Stimulated activated naive CD8-positive, alpha-beta T cell treated with anti-CD3 and anti-CD28 coated beads, Interleukin-15, amount 100 ng/mL, for 72 hours (primary cell): Measurements from ENCODE around the gene CIDEC.
"Not testable (repeated sequence)": the region's sequence is repeated elsewhere in the genome, so short reads cannot be mapped to it uniquely, and the experiment has no call there.

Experiments
- ATAC-seq: fragments of 150-1000 bp; cut with Tn5 transposase; 2 replicates; pipeline ENCODE4 v1.10.0; 2021; ENCODE audit warnings: mild to moderate bottlenecking, moderate library complexity
- DNase-seq, 2 donors: peaks; one replicate each; pipeline ENCODE4 v3.0.0; 2021 to 2022
- H3K27ac Mint-ChIP-seq, 2 donors: one replicate each; pipeline ENCODE4 v1.8.0; 2022; ENCODE audit warnings: mild to moderate bottlenecking in 2 of 2, mixed read lengths in 2 of 2, moderate library complexity in 2 of 2
- H3K27me3 Mint-ChIP-seq: one replicate; pipeline ENCODE4 v1.8.0; 2022; ENCODE audit warnings: mixed read lengths
- H3K4me1 Mint-ChIP-seq: one replicate; pipeline ENCODE4 v1.8.0; 2022; ENCODE audit warnings: mild to moderate bottlenecking, mixed read lengths
- H3K4me3 Mint-ChIP-seq, 2 donors: one replicate each; pipeline ENCODE4 v1.8.0; 2022; ENCODE audit warnings: mild to moderate bottlenecking in 2 of 2, mixed read lengths in 2 of 2, moderate library complexity in 1 of 2
- H3K9me3 Mint-ChIP-seq, 2 donors: one replicate each; pipeline ENCODE4 v1.8.0; 2022; ENCODE audit warnings: mixed read lengths in 2 of 2

The CIDEC gene

GRCh38 chr3:9867106-9867505 lies 12.9 kb downstream of the CIDEC start:
- no peak overlapping the region for H3K4me3 Mint-ChIP-seq
- H3K9me3 Mint-ChIP-seq = no peaks in the 10 kb centered on the region
- DNase-seq = no peak
- peaks cover 3% of the 10 kb centered on the region for H3K4me1 Mint-ChIP-seq
- H3K27ac Mint-ChIP-seq = no peak overlapping the region
- ATAC-seq = no peak
- H3K27me3 Mint-ChIP-seq = peaks cover 5% of the 10 kb centered on the region

- DNase-seq = no peak
- peaks cover 8% of the 10 kb centered on the region for H3K4me1 Mint-ChIP-seq
- no peak for ATAC-seq
- peaks cover 9% of the 10 kb centered on the region for H3K27me3 Mint-ChIP-seq
- no peaks in the 10 kb centered on the region for H3K9me3 Mint-ChIP-seq
- H3K27ac Mint-ChIP-seq = no peak overlapping the region
- H3K4me3 Mint-ChIP-seq = no peak overlapping the region
Observed at GRCh38 chr3:9866639-9867038, 13.4 kb downstream of the CIDEC start.

DNA sequence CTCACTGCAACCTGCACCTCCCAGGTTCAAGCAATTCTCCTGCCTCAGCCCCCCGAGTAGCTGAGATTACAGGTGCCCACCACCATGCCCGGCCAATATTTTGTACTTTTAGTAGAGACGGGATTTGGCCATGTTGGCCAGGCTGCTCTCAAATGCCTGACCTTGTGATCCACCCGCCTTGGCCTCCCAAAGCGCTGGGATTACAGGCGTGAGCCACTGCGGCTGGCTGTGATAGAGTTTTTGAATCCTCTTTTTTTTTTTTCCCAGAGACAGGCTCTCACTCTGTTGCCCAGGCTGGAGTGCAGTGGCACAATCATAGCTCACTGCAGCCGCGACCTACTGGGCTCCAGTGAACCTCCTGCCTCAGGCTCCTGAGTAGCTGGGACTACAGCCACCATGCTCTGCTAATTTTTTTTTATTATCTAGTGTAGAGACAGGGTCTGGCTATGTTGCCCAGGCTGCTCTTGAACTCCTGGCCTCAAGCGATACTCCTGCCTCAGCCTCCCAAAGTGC lies 14.9 kb downstream of the CIDEC start:
- not testable (repeated sequence) for H3K27ac Mint-ChIP-seq, ATAC-seq, DNase-seq

DNA sequence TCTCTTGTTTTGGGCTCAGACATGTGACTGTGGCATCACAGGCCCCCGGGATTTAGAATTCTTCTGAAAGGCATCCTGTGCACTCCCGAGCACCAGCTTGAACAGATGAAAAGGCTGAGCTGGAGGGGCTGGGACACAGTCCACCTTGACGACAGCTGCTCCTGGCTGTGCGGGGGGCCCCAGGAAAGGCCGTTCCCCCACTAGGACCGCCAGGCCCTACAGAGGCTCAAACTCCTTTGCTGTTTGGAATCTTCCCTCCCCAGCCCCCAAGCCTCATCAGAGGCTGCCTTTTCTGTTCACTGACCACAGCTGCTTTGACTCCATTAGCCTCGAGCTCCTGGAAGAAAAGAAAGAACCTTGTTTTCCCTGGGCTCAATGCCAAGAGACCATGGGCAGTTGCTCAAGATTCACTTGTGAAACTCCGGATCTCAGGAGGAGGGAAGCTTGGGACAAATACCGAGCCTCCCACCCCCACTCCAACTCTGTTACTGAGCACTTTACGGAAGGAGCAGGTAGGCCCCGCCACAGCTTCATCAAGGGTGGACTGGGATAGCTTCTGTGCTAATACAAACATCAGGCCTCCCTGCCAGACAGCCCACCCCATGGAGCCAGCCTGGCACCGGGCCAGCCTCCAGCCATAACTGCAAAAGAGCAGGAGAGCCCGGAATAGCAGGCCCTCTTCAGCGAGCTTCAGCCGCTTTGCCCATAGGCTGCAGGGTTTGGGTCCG lies 15.7 kb downstream of the CIDEC start:
- peaks cover 12% of the 10 kb centered on the region for H3K27me3 Mint-ChIP-seq
- H3K9me3 Mint-ChIP-seq = no peaks in the 10 kb centered on the region
- peaks cover 8% of the 10 kb centered on the region for H3K4me1 Mint-ChIP-seq
- no peak for DNase-seq
- H3K27ac Mint-ChIP-seq = peak overlapping the region in 1 of 2 donors; percentile 42
- ATAC-seq = no peak
- H3K4me3 Mint-ChIP-seq = no peak overlapping the region

More for the DNA sequence above, 14.9 kb downstream of the CIDEC start:
- H3K4me1 Mint-ChIP-seq, H3K9me3 Mint-ChIP-seq, H3K4me3 Mint-ChIP-seq: not testable (repeated sequence)
- peaks cover 12% of the 10 kb centered on the region for H3K27me3 Mint-ChIP-seq

DNA sequence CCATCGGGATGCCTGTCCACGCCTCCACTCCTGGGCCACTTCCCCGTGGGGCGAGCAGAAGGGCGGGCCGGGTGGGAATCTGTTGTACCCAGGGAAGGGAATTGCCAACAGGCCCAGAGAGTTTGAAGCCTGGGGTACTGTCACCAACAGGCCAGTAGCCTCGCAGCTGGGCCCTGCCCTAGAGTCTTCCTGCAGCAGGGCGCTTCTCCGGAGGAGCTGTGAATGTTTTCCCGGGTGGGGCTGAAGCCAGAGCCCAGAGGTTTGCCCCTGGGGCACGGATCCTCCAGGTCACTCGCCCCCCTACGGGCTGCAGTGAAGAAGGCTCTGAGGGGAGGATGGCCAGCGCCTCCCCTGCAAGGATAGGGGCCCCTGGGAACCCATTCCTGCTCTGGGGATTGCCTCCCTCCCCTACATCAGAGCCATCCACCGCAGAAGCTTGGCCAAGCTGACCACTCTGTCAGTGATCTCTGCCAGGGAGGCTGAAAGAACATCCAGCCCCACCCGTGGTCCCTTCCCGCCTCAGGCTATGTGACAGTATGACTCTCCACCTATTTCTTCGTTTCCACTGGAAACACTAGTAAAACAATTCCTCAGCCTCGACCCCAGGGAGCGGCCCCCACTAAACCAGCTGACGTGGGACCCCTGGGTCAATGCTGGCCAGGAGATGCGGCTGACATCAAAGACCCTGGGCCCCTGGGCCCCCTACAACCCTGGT lies 16.8 kb downstream of the CIDEC start:
- Mint-ChIP-seq H3K4me1 (peaks cover 8% of the 10 kb centered on the region), H3K4me3 (no peak overlapping the region), H3K27ac (no peak overlapping the region), H3K27me3 (peaks cover 12% of the 10 kb centered on the region), H3K9me3 (no peaks in the 10 kb centered on the region)
- ATAC-seq (peak; percentile 13), DNase-seq (no peak)

GRCh38 chr3:9862391-9863057 lies 17.5 kb downstream of the CIDEC start:
- ATAC-seq = peak; percentile 87
- H3K27me3 Mint-ChIP-seq = peaks cover 12% of the 10 kb centered on the region

DNA sequence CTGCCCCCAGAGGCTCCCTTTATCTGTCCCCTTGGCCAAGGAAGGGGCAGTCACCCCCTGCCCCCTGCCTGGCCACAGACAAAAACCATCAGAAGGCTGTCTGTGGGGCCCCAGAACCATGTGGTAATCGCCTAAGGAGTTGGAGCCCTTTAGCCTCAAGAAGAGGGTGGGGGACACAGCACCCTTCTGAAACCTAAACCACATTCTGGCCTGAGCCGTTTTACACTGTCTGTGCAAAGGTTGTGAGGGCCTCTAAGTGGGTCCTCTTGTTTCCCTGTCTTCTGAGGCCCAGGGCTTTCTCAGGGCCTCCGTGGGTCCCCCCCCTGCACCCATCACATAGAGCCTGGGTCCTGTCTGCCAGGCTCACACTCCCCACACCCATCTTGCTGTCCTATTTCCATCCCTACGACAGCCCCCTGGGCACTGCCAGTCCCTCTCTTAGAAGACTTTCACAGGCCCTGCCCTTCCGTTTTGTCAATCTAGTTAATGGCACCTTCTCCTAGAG lies 18.4 kb downstream of the CIDEC start:
- no peak overlapping the region for H3K4me3 Mint-ChIP-seq
- H3K27me3 Mint-ChIP-seq = peaks cover 12% of the 10 kb centered on the region
- H3K9me3 Mint-ChIP-seq = no peaks in the 10 kb centered on the region
- H3K4me1 Mint-ChIP-seq = peaks cover 8% of the 10 kb centered on the region
- DNase-seq (no peak), ATAC-seq (no peak)
- H3K27ac Mint-ChIP-seq = no peak overlapping the region

More at GRCh38 chr3:9862391-9863057, 17.5 kb downstream of the CIDEC start:
- peaks cover 8% of the 10 kb centered on the region for H3K4me1 Mint-ChIP-seq
- H3K9me3 Mint-ChIP-seq = no peaks in the 10 kb centered on the region
- H3K27ac Mint-ChIP-seq = no peak overlapping the region
- peak overlapping the region; percentile 49 to 66 for H3K4me3 Mint-ChIP-seq
- peak; percentile 29 to 34 for DNase-seq

DNA sequence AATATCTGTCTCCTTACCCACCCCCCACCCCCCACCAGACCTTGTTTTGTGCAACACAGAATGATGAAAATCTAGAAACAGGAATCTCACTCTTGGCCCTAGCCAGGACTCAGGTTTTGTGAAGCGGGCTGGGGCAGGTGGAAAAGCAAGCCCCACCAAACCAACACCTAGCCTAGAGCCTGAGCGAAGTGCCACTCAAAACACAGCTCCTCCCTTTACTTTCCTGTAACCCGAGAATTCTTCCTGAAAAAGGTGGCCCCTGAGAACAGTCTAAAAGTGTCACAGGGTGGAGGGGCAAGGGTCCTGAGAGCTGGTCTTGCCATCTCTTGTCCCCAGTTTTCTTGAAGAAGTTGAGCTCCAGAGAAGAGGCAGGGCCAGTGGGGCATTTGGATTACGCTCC lies 18.9 kb downstream of the CIDEC start:
- Mint-ChIP-seq H3K4me3 (no peak overlapping the region), H3K27me3 (peaks cover 12% of the 10 kb centered on the region), H3K9me3 (no peaks in the 10 kb centered on the region), H3K4me1 (peaks cover 8% of the 10 kb centered on the region), H3K27ac (no peak overlapping the region)
- ATAC-seq = no peak
- no peak for DNase-seq

DNA sequence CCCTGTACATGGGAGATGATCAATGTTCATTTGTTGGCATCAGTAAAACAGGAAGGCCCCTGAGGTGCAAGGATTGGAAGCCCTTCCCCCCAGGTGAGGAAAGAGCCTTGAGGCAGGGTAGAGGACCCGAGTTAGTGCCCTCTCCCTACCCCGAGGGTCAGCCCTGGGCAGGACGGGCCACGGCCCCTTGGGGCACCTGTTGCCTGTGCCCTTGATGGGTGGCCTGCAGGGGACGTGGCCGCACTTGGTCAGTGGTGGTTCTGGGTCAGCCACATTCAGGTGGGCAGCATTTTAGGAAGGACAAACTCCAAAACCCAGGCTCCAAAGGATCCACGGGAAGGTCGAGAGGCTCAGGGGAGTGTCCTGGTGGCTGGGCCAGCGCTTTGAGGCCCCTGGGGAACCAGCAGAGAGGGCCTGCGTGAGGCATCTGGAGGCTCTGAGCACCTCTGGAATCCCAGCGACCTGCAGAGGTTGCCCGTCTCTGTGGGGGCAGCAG lies 20.5 kb downstream of the CIDEC start:
- Mint-ChIP-seq H3K27ac (no peak overlapping the region), H3K4me1 (peaks cover 8% of the 10 kb centered on the region)

DNA sequence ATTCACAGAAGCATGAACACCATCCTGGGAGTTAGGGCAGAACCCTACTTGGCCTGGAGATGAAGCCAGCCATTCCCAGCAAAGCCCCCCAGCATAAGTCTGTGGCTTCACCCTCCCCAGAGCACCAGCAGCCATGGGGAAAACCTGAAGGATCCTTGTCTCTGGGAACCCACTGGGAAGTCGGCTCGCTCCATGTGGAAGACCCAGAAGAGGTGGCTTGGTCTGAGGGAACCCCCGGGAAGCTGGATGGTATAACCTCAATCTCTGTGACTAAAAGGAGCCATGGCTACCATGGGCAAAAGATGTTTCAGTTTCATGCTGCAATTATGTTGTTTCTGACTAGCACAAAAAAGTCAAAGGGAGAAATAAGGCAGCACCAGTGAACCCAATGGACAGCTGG lies 24.5 kb downstream of the CIDEC start:
- no peaks in the 10 kb centered on the region for H3K9me3 Mint-ChIP-seq
- peaks cover 8% of the 10 kb centered on the region for H3K27me3 Mint-ChIP-seq
- DNase-seq (no peak), ATAC-seq (no peak)
- H3K27ac Mint-ChIP-seq = no peak overlapping the region
- no peak overlapping the region for H3K4me3 Mint-ChIP-seq
- H3K4me1 Mint-ChIP-seq = peaks cover 8% of the 10 kb centered on the region

More for the DNA sequence above, 20.5 kb downstream of the CIDEC start:
- ATAC-seq (no peak), DNase-seq (no peak)
- peaks cover 12% of the 10 kb centered on the region for H3K27me3 Mint-ChIP-seq
- H3K4me3 Mint-ChIP-seq = no peak overlapping the region
- no peaks in the 10 kb centered on the region for H3K9me3 Mint-ChIP-seq

DNA sequence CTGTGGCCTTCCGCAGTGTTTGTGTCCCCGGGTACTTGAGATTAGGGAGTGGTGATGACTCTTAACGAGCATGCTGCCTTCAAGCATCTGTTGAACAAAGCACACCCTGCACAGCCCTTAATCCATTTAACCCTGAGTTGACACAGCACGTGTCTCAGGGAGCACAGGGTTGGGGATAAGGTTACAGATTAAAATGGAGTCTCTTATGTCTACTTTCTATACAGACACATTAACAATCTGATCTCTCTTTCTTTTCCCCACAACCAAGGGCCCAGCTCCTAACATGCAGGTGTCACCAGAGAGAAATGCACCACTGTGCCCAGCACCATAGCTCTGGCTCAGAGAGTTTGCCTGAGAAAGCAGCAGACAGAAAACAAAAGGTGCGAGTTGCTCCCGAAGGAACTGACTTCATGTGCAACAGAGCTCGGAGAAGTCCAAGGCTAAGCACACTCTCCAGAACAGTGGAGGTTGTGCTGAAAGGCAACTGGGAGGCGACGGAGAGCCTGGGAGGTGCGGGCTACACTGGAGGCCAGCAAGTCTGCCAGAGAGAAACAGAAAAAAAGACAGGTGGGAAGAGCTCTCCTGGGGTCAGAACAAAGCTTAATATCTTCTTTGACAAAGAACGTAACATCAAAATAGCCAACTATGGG lies 25.6 kb downstream of the CIDEC start:
- not testable (repeated sequence) for H3K27me3 Mint-ChIP-seq, ATAC-seq, DNase-seq, H3K4me1 Mint-ChIP-seq, H3K9me3 Mint-ChIP-seq, H3K4me3 Mint-ChIP-seq
- peak overlapping the region in 1 of 2 donors; percentile 49 for H3K27ac Mint-ChIP-seq

DNA sequence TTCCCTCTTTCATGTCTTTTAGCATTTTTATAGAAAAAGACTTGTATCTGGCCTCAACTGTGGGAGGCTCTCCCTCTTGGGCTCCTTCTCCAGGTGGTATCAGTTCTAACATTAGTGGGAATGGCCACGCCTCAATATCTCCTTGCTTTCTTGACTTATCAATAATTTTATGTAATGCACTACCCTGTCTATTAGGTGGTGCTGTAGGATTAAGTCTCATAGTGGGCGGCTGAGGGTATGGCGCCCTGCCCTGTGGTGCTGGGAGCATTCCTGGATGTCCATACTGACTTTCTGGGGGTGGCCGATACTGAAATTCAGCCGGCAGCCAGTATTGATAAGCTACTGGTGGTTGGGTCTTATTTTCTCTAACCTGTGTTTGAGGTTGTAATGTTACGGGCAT lies 27.5 kb downstream of the CIDEC start:
- H3K27ac Mint-ChIP-seq = no peak overlapping the region
- peaks cover 8% of the 10 kb centered on the region for H3K27me3 Mint-ChIP-seq
- no peak for ATAC-seq
- peaks cover 13% of the 10 kb centered on the region for H3K4me1 Mint-ChIP-seq
- no peak overlapping the region for H3K4me3 Mint-ChIP-seq
- no peaks in the 10 kb centered on the region for H3K9me3 Mint-ChIP-seq
- DNase-seq = no peak

DNA sequence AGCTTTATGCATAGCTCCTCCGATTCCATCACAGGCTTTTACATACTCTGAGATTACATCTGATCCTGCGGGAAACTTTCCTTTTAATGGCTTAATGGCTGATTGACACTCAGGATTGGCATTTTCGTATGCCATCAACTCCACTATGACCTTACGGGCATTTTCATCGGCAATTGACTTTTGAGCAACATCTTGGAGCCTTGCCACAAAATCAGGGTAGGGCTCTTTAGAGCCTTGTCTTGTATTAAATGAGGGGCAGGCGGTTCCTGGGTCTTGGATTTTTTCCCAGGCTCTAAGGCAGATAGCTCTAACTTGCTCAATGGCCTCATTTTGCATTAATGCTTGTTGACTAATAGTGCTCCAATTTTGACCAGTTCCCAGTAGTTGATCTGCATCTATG lies 28.1 kb downstream of the CIDEC start:
- not testable (repeated sequence) for ATAC-seq, H3K27me3 Mint-ChIP-seq, H3K4me3 Mint-ChIP-seq, H3K9me3 Mint-ChIP-seq, DNase-seq, H3K27ac Mint-ChIP-seq
- peaks cover 13% of the 10 kb centered on the region for H3K4me1 Mint-ChIP-seq

GRCh38 chr3:9851383-9851782 lies 28.7 kb downstream of the CIDEC start:
- Mint-ChIP-seq H3K27ac (peak overlapping the region in 1 of 2 donors; percentile 55), H3K4me1 (peaks cover 13% of the 10 kb centered on the region)
- DNase-seq, H3K4me3 Mint-ChIP-seq, H3K9me3 Mint-ChIP-seq, H3K27me3 Mint-ChIP-seq, ATAC-seq: not testable (repeated sequence)

DNA sequence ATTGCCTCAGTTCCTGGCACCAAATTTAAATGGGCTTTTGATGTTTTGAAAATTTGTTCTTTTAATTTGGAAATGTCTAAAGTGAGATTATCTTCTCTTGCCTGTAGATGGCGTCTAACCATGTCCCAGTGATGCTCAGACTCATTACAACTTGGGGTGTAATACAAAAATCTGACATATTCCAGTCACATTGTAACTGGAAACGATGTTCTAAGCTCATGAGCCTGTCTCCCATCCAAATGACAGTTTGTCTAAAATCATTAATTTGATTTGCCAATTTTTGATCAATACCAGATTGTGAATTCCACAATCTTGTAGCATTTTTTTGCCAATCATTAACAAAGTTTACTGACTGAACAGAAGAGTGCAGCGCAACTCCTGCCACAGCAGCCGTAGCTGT lies 31.2 kb downstream of the CIDEC start:
- H3K4me1 Mint-ChIP-seq = peaks cover 36% of the 10 kb centered on the region
- not testable (repeated sequence) for H3K27me3 Mint-ChIP-seq, ATAC-seq, H3K4me3 Mint-ChIP-seq, DNase-seq, H3K9me3 Mint-ChIP-seq, H3K27ac Mint-ChIP-seq
